NB4 (cell line): Measurements from ENCODE around the gene FAM210A.

Experiments used
- POLR2A ChIP-seq: IDR thresholded peaks from 2 replicates; pipeline ENCODE4 v1.6.1; 2011; ENCODE audit warnings: mild to moderate bottlenecking; ENCODE audit not compliant: insufficient read length; ENCODE audit errors: extremely low read depth
- TF ChIP-seq, protein P1 (sequence below): IDR thresholded peaks from one replicate; pipeline ENCODE4 v1.5.1; 2012; ENCODE audit warnings: low read depth, low read length
- TF ChIP-seq, protein P2 (sequence below): IDR thresholded peaks from 2 replicates; pipeline ENCODE4 v1.6.1; 2011; ENCODE audit warnings: low read depth, low read length

- TF ChIP-seq, protein P1, sequence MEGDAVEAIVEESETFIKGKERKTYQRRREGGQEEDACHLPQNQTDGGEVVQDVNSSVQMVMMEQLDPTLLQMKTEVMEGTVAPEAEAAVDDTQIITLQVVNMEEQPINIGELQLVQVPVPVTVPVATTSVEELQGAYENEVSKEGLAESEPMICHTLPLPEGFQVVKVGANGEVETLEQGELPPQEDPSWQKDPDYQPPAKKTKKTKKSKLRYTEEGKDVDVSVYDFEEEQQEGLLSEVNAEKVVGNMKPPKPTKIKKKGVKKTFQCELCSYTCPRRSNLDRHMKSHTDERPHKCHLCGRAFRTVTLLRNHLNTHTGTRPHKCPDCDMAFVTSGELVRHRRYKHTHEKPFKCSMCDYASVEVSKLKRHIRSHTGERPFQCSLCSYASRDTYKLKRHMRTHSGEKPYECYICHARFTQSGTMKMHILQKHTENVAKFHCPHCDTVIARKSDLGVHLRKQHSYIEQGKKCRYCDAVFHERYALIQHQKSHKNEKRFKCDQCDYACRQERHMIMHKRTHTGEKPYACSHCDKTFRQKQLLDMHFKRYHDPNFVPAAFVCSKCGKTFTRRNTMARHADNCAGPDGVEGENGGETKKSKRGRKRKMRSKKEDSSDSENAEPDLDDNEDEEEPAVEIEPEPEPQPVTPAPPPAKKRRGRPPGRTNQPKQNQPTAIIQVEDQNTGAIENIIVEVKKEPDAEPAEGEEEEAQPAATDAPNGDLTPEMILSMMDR = no peak
- TF ChIP-seq POLR2A = no peak
- TF ChIP-seq, protein P2, sequence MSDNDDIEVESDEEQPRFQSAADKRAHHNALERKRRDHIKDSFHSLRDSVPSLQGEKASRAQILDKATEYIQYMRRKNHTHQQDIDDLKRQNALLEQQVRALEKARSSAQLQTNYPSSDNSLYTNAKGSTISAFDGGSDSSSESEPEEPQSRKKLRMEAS = no peak
These were observed 92.7 kb downstream of the FAM210A start for GRCh38 chr18:13633700-13634099.
